Measurements from ENCODE around the gene CLIC1. TPM values are rescaled to one million over a fixed set of nuclear protein-coding genes. Genes with fewer than 3 reads are reported as not detected.

CLIC1 gene
- total and polyA plus RNA-seq, 7 donors: 172 to 668 (median 251) TPM

- intact Hi-C loops (cut with DNase I): no loop called here
- H3K4me3 ChIP-seq: no peak overlapping the region
- H3K27ac ChIP-seq: no peak overlapping the region
- no peaks in the 10 kb centered on the region for H3K27me3 ChIP-seq
- no peaks in the 10 kb centered on the region for H3K9me3 ChIP-seq
- 95 to 96% methylated on average over 23 of the region's 23 CpGs for WGBS, 2 donors
- TF ChIP-seq CTCF (IDR thresholded peaks at IDR 0.05) (no peak), EP300 (IDR thresholded peaks at IDR 0.05) (no peak), POLR2AphosphoS5 (IDR thresholded peaks at IDR 0.05) (no peak), POLR2A (IDR thresholded peaks at IDR 0.05) (no peak)
- H3K36me3 ChIP-seq: peaks cover 17 to 79% (median 59%) of the 10 kb centered on the region in 4 donors
- H3K4me1 ChIP-seq: peaks cover 0 to 10% (median 9%) of the 10 kb centered on the region in 4 donors
- no peak for DNase-seq
Observed at GRCh38 chr6:31781244-31782125, 45.2 kb upstream of the CLIC1 start.

GRCh38 chr6:31780507-31781243, 44.3 kb upstream of the CLIC1 start:
- 90 to 93% methylated on average over 20 of the region's 20 CpGs for WGBS, 2 donors
- no peak overlapping the region for H3K27ac ChIP-seq
- no peaks in the 10 kb centered on the region for H3K9me3 ChIP-seq
- peaks cover 17 to 73% (median 58%) of the 10 kb centered on the region in 4 donors for H3K36me3 ChIP-seq
- H3K27me3 ChIP-seq: no peaks in the 10 kb centered on the region
- DNase-seq: no peak
- TF ChIP-seq EP300 (IDR thresholded peaks at IDR 0.05) (no peak), POLR2AphosphoS5 (IDR thresholded peaks at IDR 0.05) (no peak), CTCF (IDR thresholded peaks at IDR 0.05) (no peak), POLR2A (IDR thresholded peaks at IDR 0.05) (no peak)
- intact Hi-C loops (cut with DNase I): no loop called here
- peaks cover 0 to 10% (median 10%) of the 10 kb centered on the region in 4 donors for H3K4me1 ChIP-seq
- no peak overlapping the region for H3K4me3 ChIP-seq

DNA sequence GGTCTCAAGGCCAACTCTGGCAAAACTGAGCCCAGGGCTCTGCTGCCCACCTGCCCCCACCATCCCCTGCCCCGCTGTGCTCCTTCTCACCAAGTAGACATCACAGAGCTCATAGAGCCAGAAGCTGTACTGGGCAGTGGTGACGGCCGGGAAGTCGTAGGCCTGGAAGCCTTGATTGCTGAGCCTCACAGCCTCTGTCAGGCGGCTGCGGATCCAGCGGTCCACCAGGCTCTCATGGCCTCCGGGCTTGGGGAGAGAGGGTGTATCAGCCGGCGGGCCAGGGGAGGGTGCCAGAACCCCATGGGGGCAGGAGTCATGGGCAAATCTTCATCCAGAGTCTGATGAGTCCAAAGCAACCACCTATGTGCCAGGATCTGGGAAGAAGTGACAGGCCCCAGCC, 43.6 kb upstream of the CLIC1 start:
- H3K27ac ChIP-seq: no peak overlapping the region
- intact Hi-C loops (cut with DNase I): no loop called here
- DNase-seq: no peak
- TF ChIP-seq EP300 (IDR thresholded peaks at IDR 0.05) (no peak), POLR2AphosphoS5 (IDR thresholded peaks at IDR 0.05) (no peak), CTCF (IDR thresholded peaks at IDR 0.05) (no peak), POLR2A (IDR thresholded peaks at IDR 0.05) (no peak)
- H3K4me1 ChIP-seq: peaks cover 0 to 10% (median 10%) of the 10 kb centered on the region in 4 donors
- H3K27me3 ChIP-seq: no peaks in the 10 kb centered on the region
- no peaks in the 10 kb centered on the region for H3K9me3 ChIP-seq
- H3K36me3 ChIP-seq: peaks cover 17 to 65% (median 51%) of the 10 kb centered on the region in 4 donors
- 95 to 97% methylated on average over 10 of the region's 10 CpGs for WGBS, 2 donors
- no peak overlapping the region for H3K4me3 ChIP-seq

GRCh38 chr6:31778999-31779885, 42.9 kb upstream of the CLIC1 start:
- intact Hi-C loops (cut with DNase I): no loop called here
- Histone ChIP-seq H3K4me1 (peaks cover 0 to 10% (median 10%) of the 10 kb centered on the region in 4 donors), H3K27ac (no peak overlapping the region), H3K4me3 (no peak overlapping the region), H3K36me3 (peaks cover 11 to 59% (median 44%) of the 10 kb centered on the region in 4 donors), H3K27me3 (no peaks in the 10 kb centered on the region), H3K9me3 (no peaks in the 10 kb centered on the region)
- 92 to 95% methylated on average over 43 of the region's 43 CpGs for WGBS, 2 donors
- TF ChIP-seq CTCF (IDR thresholded peaks at IDR 0.05) (no peak), POLR2AphosphoS5 (IDR thresholded peaks at IDR 0.05) (no peak), EP300 (IDR thresholded peaks at IDR 0.05) (no peak), POLR2A (IDR thresholded peaks at IDR 0.05) (no peak)
- DNase-seq: no peak

Measured in sigmoid colon (tissue), 7 donors.